ENCODE results near the gene CDH4.

DNA sequence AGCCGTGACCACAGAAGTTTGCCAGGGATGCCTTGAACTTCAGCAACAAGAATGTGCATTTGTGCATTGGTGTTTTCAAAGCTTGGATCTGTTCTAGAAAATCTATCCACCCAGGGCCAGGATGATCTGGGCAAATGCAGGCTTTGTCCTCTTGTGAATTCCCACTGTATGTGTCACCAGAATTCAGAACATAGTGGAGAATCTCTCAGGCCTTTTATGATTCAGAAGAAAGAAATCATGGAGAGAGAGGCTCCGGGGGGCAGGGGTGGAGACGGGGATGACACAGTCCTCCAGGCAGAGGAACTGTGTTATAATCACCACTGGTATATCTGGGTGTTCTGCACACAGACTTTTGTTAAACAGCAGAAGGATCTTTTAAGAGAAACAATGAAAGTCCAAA, 304.1 kb downstream of the CDH4 start:
- no peak for TF ChIP-seq POLR2AphosphoS5 (IDR thresholded peaks at IDR 0.05; ENCODE audit: low read depth, low read length)
- TF ChIP-seq, protein P1, sequence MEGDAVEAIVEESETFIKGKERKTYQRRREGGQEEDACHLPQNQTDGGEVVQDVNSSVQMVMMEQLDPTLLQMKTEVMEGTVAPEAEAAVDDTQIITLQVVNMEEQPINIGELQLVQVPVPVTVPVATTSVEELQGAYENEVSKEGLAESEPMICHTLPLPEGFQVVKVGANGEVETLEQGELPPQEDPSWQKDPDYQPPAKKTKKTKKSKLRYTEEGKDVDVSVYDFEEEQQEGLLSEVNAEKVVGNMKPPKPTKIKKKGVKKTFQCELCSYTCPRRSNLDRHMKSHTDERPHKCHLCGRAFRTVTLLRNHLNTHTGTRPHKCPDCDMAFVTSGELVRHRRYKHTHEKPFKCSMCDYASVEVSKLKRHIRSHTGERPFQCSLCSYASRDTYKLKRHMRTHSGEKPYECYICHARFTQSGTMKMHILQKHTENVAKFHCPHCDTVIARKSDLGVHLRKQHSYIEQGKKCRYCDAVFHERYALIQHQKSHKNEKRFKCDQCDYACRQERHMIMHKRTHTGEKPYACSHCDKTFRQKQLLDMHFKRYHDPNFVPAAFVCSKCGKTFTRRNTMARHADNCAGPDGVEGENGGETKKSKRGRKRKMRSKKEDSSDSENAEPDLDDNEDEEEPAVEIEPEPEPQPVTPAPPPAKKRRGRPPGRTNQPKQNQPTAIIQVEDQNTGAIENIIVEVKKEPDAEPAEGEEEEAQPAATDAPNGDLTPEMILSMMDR (IDR thresholded peaks at IDR 0.05): no peak
